Measurements from ENCODE around the gene APOB. TPM values are rescaled to one million over a fixed set of nuclear protein-coding genes. Genes with fewer than 3 reads are reported as not detected.

Gene APOB
- total RNA-seq, 4 donors from 2014 or later: 14.0 to 2,659 (median 1,284) TPM

- H3K9me3 ChIP-seq: no peaks in the 10 kb centered on the region
- TF ChIP-seq, protein P1, sequence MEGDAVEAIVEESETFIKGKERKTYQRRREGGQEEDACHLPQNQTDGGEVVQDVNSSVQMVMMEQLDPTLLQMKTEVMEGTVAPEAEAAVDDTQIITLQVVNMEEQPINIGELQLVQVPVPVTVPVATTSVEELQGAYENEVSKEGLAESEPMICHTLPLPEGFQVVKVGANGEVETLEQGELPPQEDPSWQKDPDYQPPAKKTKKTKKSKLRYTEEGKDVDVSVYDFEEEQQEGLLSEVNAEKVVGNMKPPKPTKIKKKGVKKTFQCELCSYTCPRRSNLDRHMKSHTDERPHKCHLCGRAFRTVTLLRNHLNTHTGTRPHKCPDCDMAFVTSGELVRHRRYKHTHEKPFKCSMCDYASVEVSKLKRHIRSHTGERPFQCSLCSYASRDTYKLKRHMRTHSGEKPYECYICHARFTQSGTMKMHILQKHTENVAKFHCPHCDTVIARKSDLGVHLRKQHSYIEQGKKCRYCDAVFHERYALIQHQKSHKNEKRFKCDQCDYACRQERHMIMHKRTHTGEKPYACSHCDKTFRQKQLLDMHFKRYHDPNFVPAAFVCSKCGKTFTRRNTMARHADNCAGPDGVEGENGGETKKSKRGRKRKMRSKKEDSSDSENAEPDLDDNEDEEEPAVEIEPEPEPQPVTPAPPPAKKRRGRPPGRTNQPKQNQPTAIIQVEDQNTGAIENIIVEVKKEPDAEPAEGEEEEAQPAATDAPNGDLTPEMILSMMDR (IDR thresholded peaks at IDR 0.05): no peak
- TF ChIP-seq POLR2A (IDR thresholded peaks at IDR 0.05): no peak
- DNase-seq: no peak
- no peak overlapping the region for H3K27ac ChIP-seq
- H3K4me1 ChIP-seq: no peaks in the 10 kb centered on the region
- H3K4me3 ChIP-seq: no peak overlapping the region
- peaks cover 0 to 7% (median 0%) of the 10 kb centered on the region in 3 donors for H3K36me3 ChIP-seq
- no peaks in the 10 kb centered on the region for H3K27me3 ChIP-seq
Observed at GRCh38 chr2:21006423-21007128, 37.3 kb downstream of the APOB start.

GRCh38 chr2:21005700-21006422 lies 38.0 kb downstream of the APOB start:
- no peaks in the 10 kb centered on the region for H3K27me3 ChIP-seq
- H3K9me3 ChIP-seq: no peaks in the 10 kb centered on the region
- no peak overlapping the region for H3K4me3 ChIP-seq
- H3K36me3 ChIP-seq: peaks cover 0 to 3% (median 0%) of the 10 kb centered on the region in 3 donors
- H3K27ac ChIP-seq: no peak overlapping the region
- no peaks in the 10 kb centered on the region for H3K4me1 ChIP-seq
- TF ChIP-seq, protein P1 (IDR thresholded peaks at IDR 0.05): no peak
- TF ChIP-seq POLR2A (IDR thresholded peaks at IDR 0.05): no peak
- DNase-seq: no peak

GRCh38 chr2:21005111-21005699 lies 38.7 kb downstream of the APOB start:
- Histone ChIP-seq H3K27ac (no peak overlapping the region), H3K9me3 (no peaks in the 10 kb centered on the region), H3K4me1 (no peaks in the 10 kb centered on the region), H3K27me3 (no peaks in the 10 kb centered on the region), H3K4me3 (no peak overlapping the region), H3K36me3 (no peaks in the 10 kb centered on the region)
- TF ChIP-seq, protein P1 (IDR thresholded peaks at IDR 0.05): no peak
- TF ChIP-seq POLR2A (IDR thresholded peaks at IDR 0.05): no peak
- no peak for DNase-seq

DNA sequence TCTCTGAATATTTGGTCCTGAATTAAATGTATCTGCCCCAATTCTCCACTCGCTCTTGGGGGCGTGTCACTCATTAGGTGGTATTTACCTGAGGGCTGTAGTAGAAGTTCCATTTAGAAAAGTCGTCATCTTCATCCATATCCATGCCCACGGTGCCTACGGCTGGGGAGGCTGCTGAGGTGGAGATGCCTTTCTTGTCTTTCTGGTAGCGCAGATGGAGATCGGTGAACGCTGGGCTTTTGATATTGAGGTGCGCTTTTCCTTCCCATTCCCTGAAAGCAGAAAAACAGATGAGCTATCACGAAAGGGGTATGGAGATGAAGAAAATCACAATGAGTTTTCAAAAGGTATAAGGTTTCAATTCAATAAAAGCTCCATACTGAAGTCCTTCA lies 39.7 kb downstream of the APOB start:
- Histone ChIP-seq H3K27me3 (no peaks in the 10 kb centered on the region), H3K4me3 (no peak overlapping the region), H3K36me3 (no peaks in the 10 kb centered on the region), H3K27ac (no peak overlapping the region), H3K4me1 (no peaks in the 10 kb centered on the region), H3K9me3 (no peaks in the 10 kb centered on the region)
- no peak for TF ChIP-seq POLR2A (IDR thresholded peaks at IDR 0.05)
- TF ChIP-seq, protein P1 (IDR thresholded peaks at IDR 0.05): no peak
- no peak for DNase-seq

GRCh38 chr2:21003572-21004180 lies 40.2 kb downstream of the APOB start:
- no peak for DNase-seq

More at GRCh38 chr2:21003572-21004180, 40.2 kb downstream of the APOB start:
- no peak for TF ChIP-seq POLR2A (IDR thresholded peaks at IDR 0.05)
- TF ChIP-seq, protein P1 (IDR thresholded peaks at IDR 0.05): no peak
- no peaks in the 10 kb centered on the region for H3K4me1 ChIP-seq
- no peaks in the 10 kb centered on the region for H3K27me3 ChIP-seq
- no peaks in the 10 kb centered on the region for H3K36me3 ChIP-seq
- no peak overlapping the region for H3K4me3 ChIP-seq
- H3K9me3 ChIP-seq: no peaks in the 10 kb centered on the region
- H3K27ac ChIP-seq: no peak overlapping the region

Measured in Peyer's patch (tissue), 4 donors.